ENCODE results near the gene MS4A7.

DNA sequence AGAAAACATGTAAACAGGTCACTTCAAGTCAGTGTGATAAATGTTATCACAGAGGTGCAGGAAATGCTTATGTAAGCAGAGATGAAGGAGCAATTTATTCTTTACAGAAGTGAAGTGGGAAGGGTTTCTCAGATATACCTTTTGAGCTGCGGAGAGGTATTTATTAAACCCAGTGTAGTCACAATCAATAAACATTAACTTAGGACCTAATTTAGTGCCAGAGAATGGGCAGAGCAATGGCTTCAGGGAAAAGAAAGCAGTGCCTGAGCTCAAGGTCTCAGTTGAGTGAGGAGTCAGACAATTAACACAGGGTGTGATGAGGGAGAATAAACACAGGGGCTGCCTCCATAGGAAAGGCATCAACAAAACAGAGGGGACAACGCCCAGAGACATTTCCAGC lies 52.9 kb downstream of the MS4A7 start:
- TF ChIP-seq POLR2AphosphoS5 (IDR thresholded peaks at IDR 0.05; ENCODE audit: low read depth, low read length) = no peak
- TF ChIP-seq FOXP2 (optimal IDR thresholded peaks at IDR 0.05; ENCODE audit: borderline replicate concordance, extremely low read depth, extremely low read length, insufficient read depth) = no peak
- no peak for TF ChIP-seq SIN3A (IDR thresholded peaks at IDR 0.05; ENCODE audit: borderline replicate concordance, insufficient read depth, low read length)
- no peak for TF ChIP-seq TAF1 (IDR thresholded peaks at IDR 0.05; ENCODE audit: borderline replicate concordance, insufficient read depth, low read length)
- TF ChIP-seq, protein P1, sequence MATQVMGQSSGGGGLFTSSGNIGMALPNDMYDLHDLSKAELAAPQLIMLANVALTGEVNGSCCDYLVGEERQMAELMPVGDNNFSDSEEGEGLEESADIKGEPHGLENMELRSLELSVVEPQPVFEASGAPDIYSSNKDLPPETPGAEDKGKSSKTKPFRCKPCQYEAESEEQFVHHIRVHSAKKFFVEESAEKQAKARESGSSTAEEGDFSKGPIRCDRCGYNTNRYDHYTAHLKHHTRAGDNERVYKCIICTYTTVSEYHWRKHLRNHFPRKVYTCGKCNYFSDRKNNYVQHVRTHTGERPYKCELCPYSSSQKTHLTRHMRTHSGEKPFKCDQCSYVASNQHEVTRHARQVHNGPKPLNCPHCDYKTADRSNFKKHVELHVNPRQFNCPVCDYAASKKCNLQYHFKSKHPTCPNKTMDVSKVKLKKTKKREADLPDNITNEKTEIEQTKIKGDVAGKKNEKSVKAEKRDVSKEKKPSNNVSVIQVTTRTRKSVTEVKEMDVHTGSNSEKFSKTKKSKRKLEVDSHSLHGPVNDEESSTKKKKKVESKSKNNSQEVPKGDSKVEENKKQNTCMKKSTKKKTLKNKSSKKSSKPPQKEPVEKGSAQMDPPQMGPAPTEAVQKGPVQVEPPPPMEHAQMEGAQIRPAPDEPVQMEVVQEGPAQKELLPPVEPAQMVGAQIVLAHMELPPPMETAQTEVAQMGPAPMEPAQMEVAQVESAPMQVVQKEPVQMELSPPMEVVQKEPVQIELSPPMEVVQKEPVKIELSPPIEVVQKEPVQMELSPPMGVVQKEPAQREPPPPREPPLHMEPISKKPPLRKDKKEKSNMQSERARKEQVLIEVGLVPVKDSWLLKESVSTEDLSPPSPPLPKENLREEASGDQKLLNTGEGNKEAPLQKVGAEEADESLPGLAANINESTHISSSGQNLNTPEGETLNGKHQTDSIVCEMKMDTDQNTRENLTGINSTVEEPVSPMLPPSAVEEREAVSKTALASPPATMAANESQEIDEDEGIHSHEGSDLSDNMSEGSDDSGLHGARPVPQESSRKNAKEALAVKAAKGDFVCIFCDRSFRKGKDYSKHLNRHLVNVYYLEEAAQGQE (IDR thresholded peaks at IDR 0.05; ENCODE audit: insufficient read depth in 1 of 2, low read depth in 2 of 2, low read length in 2 of 2) = no peak

Measured in PFSK-1 (cell line).